ENCODE results near the gene FAF2.

The FAF2 gene

DNA sequence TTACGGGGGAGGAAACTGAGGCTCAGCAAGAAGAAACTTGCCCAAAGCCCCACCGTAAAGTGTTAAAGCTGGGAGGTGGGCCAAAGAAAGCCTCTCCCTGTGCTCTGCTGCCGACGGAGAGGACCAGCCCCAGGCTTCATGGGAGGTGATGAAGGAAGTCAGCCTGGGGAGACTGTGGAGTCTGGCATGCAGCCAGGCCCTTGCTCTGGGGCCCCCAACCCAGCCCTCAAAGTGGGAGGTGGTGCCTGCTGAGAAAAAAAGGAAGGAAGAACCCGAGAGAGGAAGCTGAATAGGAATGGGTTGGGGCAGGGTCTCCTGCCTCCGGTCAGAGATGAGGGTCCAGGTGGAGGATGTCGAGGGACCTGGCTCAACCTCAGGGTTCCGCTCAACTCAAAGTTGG, 85.2 kb downstream of the FAF2 start:
- no peak for FAIRE-seq

- no peak for FAIRE-seq
Observed at GRCh38 chr5:176533894-176534611, 85.9 kb downstream of the FAF2 start.

DNA sequence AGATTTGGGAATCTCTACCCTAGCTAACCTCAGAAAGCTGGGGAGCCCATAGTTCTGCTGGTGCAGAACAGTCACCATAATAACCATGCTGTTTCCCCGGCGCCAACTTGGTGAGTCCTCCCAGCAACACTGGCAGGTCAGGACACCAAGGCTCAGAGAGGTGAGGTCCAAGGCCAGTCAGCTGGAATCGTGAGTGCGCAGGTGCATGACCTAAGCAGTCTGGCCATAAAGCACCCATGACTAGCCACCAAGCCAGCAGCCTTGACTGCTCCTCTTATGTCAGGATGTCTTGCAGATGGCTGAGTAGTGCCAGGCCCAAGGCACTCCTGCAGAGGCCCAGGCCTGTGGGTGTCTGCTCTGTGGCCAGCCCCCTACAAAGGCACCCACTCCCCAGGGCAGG, 86.5 kb downstream of the FAF2 start:
- no peak for FAIRE-seq

DNA sequence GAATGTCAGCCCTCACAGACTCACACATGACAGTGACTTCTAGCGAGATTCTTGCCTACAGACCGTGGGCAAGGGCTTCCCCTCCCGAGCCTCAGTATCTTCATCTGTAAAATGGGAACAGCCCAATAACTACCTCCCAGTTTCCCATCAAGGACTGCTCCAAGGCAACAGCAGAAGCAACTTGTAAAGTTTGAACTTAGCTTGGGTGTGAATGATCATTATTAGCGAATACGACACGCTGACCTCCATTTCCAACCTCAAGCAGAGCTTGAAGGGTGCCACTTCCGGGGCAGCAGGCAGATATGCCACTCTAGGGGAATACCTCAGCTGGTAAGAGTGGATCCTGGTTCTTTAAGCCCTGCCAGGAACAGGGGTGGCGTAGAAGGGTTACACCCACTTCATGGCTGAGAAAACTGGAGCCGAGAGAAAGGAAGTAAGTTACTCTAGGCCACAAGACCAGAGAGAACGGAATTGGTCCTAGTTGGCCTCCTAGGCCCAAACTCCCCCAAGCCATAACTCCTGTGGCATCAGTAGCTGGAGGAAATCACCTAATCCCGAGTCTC, 87.0 kb downstream of the FAF2 start:
- no peak for FAIRE-seq

DNA sequence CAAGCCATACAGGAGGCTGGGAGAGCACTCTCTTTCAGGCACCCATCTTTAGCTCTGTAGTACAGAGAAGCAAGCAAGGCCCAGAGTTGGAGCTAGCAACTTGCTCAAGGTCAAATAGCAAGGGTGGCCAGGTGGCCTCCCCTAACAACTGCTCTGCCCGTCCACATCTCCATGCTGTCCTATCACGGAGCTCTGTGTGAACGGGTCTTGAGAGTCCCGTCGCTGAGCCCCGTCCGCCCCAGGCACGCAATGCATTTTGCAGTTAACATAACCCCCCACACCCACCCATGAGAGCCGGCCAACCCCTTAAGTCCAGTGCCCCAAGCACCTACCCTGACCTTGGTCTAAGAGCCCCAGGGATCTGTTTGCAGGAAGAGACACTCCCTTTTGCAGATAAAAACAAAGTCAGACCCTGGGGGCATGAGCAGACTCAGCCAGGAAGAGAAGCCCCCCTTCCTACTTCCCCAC, 87.5 kb downstream of the FAF2 start:
- no peak for FAIRE-seq

- no peak for FAIRE-seq
Observed at GRCh38 chr5:176536132-176536901, 88.1 kb downstream of the FAF2 start.

DNA sequence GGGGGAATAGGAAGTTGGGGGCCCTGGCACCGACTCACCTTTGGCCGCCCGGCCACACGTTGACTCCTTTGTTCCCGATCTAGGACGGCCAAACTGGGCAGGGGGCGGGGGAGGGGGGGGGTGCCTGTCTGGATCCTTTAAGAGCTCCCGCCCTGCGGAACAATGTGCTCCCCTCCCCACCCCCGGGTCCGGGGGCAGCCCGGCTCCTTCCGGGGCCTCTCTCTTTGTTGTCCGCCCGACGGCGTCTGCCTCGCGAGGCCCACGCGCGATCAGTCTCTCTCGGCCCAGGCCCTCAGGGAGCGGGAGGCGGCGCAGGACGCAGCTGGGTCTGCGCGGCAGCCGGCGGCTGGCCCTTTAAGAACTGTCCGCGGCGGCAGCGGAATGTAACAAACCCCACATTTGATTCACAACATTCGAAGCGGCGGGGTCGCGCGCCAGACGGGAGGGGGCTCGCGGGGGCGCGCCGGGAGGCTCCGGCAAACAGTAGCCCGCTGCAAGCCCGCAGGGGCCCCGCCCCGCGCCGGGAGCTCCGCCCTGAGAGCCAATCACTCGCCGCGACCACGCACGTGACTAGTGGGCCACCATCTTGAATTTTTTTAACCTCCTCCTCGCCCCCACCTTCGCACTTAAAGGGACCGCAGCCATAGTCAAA, 88.8 kb downstream of the FAF2 start, which contains the start of gene RNF44:
TSS of gene RNF44 (minus strand) at position 501 of the 652 bp plus-strand sequence. CDS start 4,930 bp downstream, outside the sequence.
- no peak for FAIRE-seq

GRCh38 chr5:176537554-176538229, 89.5 kb downstream of the FAF2 start:
- FAIRE-seq = peak; percentile 76

GRCh38 chr5:176538230-176538988, 90.2 kb downstream of the FAF2 start:
- FAIRE-seq = no peak

- no peak for FAIRE-seq
Observed at GRCh38 chr5:176538989-176539384, 90.8 kb downstream of the FAF2 start.

- no peak for FAIRE-seq
Observed at GRCh38 chr5:176540476-176540899, 92.3 kb downstream of the FAF2 start.

GRCh38 chr5:176540956-176541337, 92.8 kb downstream of the FAF2 start:
- no peak for FAIRE-seq

- FAIRE-seq = no peak
Observed at GRCh38 chr5:176541338-176542134, 93.4 kb downstream of the FAF2 start.

DNA sequence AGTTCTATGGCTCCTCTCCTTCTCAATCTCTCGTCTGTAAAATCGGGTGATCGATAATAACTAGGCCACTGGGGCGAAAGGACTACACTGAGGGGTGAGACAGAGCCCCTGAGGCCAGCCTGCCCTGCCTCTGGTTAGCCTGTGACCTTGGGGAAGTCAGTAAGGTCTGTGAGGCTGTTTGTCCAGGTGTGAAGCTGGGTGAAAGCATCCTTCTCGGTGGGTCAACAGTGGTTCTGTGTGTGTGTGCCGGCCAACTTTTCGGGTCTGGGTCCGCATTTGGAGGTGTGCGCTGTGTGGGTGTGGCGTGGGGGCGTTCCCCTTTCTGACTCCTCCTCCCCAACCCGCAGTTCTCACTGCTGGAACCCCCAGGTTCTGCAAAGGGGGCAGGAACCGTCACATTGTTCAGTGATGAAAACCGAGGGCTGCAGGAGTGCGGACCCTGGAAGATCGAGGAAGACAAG, 94.0 kb downstream of the FAF2 start:
- FAIRE-seq = no peak

- FAIRE-seq = no peak
Observed at GRCh38 chr5:176542596-176543427, 94.6 kb downstream of the FAF2 start.

- FAIRE-seq = no peak
Observed at GRCh38 chr5:176543428-176544182, 95.4 kb downstream of the FAF2 start.

- FAIRE-seq = no peak
Observed at GRCh38 chr5:176545388-176545736, 97.2 kb downstream of the FAF2 start.

- FAIRE-seq = no peak
Observed at GRCh38 chr5:176545737-176546509, 97.7 kb downstream of the FAF2 start.

All from TTC549 (cell line).